ENCODE data around the gene GRID1.

GRID1 gene

GRCh38 chr10:86312701-86313270, 53.8 kb downstream of the GRID1 start:
- no peak for DNase-seq

DNA sequence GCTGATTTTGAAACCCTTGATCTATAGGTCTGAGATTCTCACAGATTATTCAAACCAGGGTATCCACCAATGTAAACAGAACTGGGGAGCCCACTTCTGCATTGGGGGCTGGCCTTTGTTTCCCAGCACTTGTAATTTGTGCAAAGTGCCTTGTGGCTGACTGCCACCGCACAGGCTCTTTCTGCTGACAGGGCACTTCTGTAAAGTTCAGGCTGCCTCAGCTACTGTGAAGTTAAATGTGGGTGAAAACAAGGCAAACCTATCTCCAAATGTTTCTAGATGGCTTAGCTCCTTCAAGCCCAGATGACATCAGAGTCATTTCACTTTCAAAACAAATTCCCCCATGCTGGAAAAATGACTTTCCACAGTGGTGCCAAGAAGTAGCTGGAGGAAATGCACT, 54.7 kb downstream of the GRID1 start:
- DNase-seq, result no peak

DNA sequence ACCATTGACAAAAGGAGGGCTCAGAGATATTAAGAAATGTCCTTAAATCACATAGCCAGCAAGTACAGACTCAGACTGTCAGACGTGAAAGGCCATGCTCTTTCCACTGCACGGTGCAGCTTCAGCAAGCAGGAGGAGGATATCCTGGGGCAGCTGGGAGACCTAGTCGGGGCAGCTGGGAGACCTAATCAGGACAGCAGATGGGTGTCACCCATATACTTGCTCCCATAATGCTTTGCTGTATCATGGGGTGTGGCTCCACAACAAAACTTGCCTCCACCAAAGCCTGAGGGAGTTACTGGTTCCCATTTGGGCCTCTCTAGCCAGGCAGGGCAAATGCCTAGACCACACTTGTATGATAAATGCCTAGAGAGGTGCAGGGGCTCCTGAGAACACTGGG, 55.4 kb downstream of the GRID1 start:
- no peak for DNase-seq

- DNase-seq, result no peak
Measured at GRCh38 chr10:86310702-86311101, 55.9 kb downstream of the GRID1 start.

DNA sequence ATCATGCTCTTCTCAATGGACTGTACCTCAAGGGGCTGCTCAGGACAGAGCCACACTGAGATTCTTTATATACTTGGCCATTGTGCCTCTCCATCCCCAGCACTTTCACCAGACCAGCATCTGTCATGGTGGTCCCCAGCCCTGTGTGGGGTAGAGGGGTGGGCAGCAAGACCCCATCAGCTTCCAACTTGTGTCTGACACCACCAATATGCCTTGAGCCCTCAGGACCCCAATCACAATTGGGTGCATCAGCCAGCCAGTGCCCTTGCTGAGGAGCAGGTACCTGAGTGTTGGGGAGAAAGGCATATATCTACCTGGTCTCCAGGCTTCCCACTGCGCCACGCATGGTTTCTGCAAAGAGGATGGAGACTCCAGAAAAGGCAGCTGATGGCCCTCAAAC, 56.3 kb downstream of the GRID1 start:
- DNase-seq, result no peak

GRCh38 chr10:86308056-86308455, 58.5 kb downstream of the GRID1 start:
- no peak for DNase-seq

- no peak for DNase-seq
Measured at GRCh38 chr10:86306628-86307278, 59.8 kb downstream of the GRID1 start.

DNA sequence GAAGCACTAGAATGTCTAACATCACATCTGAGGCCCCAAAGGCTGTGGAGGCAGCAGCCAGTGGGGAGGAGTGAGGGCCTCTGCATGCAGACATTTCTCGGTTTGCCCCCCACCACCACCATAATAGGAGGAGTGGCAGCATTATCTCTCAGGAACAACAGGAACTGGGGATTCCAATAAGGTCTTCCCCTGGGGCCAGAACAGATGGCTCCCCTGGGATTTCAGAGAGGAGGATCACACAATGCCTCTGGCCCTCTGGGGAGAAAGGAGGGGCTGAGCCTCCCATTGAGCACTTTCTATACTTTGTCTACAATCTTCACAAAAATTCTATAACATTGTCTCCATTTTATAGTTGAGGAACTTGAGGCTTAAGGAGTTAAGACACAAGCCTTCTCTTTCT, 61.1 kb downstream of the GRID1 start:
- no peak for DNase-seq

GRCh38 chr10:86304436-86304835, 62.2 kb downstream of the GRID1 start:
- DNase-seq, result no peak

DNA sequence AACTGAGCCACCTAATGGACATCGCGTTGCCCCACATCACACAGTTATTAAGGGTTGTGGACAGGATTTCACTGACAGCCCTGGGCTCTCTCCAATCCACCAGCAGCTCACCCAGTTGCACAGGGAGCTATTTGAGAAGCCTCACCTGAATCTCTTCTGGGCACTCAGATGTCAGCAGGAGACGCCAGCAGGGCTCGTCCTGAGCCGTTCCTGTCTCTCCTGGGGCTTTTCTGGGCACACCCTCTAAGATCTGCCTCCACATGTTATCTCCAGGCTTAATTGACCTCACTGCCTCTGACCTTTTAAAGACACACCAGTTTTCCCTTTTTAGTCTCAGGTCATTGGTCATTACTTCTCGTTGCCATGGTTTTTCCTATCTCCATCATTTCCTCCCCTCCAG, 63.0 kb downstream of the GRID1 start:
- DNase-seq, result no peak

DNA sequence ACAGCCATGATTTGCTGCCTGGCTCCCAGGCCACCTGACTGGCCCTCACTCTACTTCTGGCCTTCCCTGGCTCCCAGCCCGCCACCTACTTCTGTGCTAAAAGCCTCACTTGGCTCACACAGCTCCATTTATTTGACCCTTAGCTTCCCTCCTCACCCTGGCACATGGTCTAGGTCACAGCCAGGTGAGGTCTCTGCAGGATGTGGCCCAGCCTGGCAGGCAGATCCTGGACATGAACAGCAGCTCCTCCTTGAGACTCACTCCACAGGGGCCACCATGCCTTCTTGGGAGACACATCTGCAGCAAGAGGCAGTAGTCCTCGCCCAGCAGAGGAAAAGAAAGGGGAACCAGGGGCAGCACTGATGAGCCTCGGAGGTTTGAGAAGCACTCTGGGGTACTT, 64.6 kb downstream of the GRID1 start:
- no peak for DNase-seq

DNA sequence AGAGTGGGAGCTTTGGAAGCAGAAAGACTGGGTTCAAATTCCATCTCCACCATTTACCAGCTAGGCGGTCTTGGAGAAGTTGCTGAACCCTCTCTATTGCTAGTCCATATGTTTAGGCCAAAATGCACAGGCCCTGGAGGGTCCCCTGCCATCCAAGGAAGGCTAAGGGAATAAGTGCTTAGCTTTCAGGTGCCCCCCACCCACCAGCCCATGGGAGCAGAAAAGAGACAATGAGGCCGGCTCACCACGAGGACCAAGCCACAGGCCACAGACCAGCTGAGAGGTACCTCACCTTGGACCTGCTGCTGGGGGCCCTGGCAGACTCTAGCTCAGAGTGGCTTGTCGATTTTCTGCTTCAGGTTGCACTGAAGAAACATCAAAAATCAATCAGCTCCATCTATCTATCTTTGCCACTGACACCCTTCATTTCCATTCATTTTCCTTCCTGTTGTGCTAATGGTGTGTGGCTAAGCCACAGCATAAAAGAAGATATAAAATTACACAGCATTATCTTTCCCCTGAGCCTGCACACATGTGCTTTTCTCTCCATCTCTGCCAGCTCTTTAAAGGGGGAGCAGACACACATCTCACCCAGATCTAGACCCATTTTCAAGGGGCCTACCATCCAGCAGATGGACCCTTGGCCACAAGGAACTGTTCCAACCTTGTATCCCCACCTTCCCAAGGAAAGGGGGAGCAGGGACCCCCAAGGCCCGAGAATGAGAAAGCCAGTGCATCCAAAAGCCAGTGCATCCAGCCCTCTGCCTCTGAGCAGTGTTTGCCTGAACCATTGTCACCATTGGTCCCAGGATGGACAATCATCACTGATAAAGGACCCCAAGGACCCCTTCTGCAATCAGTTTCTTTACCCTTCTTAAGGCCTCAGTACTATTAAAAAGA, 65.4 kb downstream of the GRID1 start:
- no peak for DNase-seq

DNA sequence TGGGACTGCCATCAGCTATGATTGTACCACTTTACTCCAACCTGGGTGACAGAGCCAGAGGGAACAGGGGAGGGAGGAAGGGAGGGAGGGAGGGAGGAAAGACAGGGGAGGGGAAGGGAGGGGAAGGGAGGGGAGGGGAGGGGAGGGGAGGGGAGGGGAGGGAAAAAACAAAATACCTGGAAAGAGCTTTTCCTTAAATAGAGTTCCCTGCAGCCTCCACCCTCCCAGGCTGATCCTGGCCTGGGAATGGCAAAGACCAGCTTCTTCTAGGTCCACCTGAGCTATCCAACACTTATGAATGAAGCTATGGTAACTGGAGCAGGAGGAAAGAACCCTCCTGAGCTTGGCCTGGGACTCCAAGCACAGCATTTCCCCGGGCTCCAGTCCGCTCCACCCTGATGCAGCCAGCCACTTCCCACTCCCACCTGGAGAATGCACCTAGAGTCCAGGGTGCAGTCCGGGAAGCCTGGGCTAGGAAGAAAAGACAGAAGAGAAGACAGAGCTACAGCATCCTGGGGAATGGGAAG, 66.1 kb downstream of the GRID1 start:
- no peak for DNase-seq

DNA sequence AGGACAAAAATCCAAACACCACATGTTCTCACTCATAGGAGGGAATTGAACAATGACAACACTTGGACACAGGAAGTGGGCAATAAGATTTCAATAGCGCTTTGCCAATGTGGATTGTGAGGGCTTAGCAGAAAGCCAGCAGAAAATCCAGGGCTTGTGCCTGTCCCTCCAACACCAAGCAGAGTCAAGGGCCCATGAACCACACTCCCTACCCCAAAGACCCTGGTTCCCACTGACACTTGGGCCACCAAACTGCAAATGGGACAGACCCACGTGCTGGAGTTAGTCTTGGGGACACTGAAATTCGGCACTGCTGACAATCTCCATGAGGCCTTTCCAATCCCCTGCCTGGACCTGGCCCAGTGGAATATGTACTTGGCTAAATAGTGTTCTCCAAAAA, 67.0 kb downstream of the GRID1 start:
- no peak for DNase-seq

DNA sequence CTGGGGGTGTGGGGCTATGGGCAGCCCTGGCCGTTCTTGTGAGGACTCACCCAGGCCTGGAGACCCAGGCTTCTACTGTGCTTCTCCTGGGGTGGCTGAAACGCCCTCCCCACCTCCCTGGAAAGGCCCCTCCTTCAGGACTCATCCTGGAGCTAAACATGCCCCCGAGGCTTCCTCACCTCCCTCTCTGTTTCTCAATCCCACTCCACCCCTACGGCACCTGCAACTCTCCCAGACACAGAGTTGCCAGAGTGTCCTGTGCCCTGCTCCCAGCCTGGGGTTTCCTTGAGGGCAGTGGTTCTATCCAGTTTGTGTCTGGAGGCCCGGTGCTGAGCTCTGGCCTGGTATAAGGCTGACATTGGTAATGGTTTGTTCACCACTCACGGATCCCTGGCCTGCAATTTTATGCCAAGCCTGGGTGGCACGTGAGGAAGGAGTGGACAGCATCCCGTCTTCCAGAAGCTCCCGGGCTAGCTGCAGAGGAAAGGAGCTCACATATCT, 68.0 kb downstream of the GRID1 start:
- no peak for DNase-seq

- no peak for DNase-seq
Measured at GRCh38 chr10:86295791-86296190, 70.8 kb downstream of the GRID1 start.

- no peak for DNase-seq
Measured at GRCh38 chr10:86295351-86295750, 71.2 kb downstream of the GRID1 start.

DNA sequence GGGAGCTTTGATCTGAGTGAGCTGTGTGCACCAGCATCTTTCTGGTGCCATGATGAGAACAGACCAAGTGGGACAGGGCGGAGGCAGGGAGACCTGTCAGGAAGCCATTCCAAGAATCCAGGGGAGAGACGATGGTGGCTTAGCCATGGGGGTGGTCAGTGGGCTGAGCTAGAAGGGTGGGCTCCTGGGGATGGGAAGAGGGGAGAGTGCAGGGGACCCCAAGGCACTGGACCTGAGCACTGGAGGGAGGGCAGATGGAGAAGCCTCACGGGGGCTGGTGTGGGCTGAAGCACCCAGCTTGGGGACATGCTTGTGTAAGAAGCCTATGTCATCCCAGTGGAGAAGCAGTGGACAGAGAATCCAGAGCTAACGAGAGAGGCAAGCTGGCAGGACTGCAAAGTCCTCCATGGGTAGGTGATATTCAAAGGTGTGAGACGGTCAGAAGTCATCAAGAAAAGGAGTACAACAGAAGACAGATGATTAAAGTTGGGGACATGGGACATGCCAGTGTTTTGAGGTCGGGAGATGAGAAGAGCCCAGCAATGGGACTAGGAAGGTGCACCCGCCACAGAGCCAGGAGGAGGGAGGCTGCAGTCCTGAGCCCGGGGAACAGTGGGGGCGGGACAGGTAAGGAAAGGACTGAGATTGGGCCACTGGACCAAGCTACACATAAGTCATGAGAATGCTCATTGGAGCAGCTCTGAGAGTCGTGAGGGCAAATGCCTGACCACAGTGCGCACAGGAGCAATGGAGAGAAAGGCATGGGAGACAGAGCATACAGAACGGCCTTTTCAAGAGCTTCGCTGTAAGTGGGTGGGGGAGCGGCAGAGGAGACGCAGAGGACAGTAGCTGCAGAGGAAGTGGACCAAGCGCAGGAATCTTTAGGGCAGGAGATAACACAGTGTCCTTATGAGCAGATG, 72.0 kb downstream of the GRID1 start:
- no peak for DNase-seq

DNA sequence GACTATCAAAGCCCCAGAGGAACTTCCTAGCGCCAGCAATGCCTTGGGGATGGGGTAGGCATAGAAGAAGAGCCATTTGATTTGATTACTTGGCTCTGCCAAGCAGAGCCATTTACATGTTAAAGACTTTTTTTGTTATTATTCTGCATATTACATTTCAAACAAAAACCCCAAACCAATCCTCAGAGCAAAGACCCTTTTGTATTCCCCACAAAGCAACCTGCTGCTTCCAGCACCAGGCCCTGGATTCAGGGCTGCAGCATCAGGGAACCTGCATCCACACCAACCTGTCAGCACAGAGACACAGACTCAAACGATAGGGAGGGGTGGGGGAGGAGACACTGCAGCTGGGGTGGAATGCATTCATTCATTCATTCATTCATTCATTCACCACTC, 73.2 kb downstream of the GRID1 start:
- DNase-seq, result no peak

GRCh38 chr10:86292462-86293395, 73.9 kb downstream of the GRID1 start:
- no peak for DNase-seq

DNA sequence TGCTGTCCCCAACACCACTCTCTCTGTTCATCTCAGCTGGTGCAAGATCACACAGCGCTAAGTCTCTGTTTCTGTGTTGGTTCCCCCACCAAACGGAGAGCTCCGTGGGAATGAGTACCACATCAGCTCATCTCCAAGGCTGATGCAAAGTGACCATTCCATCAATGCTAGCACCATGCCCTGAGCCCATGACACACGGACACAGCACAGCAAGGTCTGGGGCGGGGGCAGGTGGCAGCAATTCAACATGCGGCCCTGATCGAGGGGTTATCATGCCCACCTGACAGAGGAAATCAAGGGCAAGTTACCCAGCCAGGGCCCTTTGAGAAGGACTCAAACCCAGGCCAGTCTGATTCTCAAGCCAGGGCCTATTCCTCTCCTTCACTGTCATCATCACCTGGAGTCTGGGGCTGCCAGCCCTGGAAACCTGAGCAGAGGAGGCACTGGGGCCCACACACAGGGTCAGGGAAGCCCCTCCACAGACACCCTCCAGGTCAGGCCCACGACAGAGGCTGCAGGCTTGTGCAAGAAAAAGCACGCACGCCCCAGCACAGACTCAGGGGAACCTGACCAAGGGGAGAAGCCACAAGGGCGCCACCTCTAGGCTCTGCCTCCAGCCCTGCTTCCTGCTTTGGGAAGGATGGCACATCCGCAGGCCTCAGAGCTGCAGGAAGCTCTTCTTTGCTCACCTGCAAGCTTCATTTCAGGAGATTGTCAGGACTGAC, 74.8 kb downstream of the GRID1 start:
- no peak for DNase-seq
